ENCODE data around the gene NTSR1. TPM values are rescaled to one million over a fixed set of nuclear protein-coding genes. Genes with fewer than 3 reads are reported as not detected.

The NTSR1 gene
- total and polyA plus RNA-seq, 2 of the 13 experiments (the other 11 are each of a cell fraction or from before 2014, with no cell fraction given) = 0.09 to 0.12 TPM

GRCh38 chr20:62800314-62801259 is 92.0 kb downstream of the NTSR1 start (continued):
- no peak for TF ChIP-seq ARID4A (CRISPR knock-in tag; IDR thresholded peaks at IDR 0.05; ENCODE audit: borderline replicate concordance)
- TF ChIP-seq ZNF276 (CRISPR knock-in tag; IDR thresholded peaks at IDR 0.05; ENCODE audit: low read depth) = no peak
- TF ChIP-seq XRCC5 (optimal IDR thresholded peaks at IDR 0.05; ENCODE audit: low read length) = no peak
- TF ChIP-seq ZFX (CRISPR knock-in tag; IDR thresholded peaks at IDR 0.05; ENCODE audit: low read depth) = no peak
- no peak for TF ChIP-seq ARNT2 (CRISPR knock-in tag; IDR thresholded peaks at IDR 0.05; ENCODE audit: low read depth)
- TF ChIP-seq TFDP1 (CRISPR knock-in tag; IDR thresholded peaks at IDR 0.05; ENCODE audit: borderline replicate concordance) = no peak
- TF ChIP-seq KLF12 (CRISPR knock-in tag; IDR thresholded peaks at IDR 0.05; ENCODE audit: borderline replicate concordance) = no peak
- TF ChIP-seq ZNF572 (CRISPR knock-in tag; IDR thresholded peaks at IDR 0.05) = no peak
- TF ChIP-seq TRIM24 (CRISPR knock-in tag; IDR thresholded peaks at IDR 0.05) = no peak
- no peak for TF ChIP-seq NR3C1 (CRISPR knock-in tag; IDR thresholded peaks at IDR 0.05)
- TF ChIP-seq DNMT3B (CRISPR knock-in tag; conservative IDR thresholded peaks at IDR 0.05) = no peak
- TF ChIP-seq ADNP (CRISPR knock-in tag; IDR thresholded peaks at IDR 0.05) = no peak
- no peak for TF ChIP-seq ZNF558 (CRISPR knock-in tag; IDR thresholded peaks at IDR 0.05; ENCODE audit: borderline replicate concordance)
- TF ChIP-seq ZNF136 (CRISPR knock-in tag; IDR thresholded peaks at IDR 0.05; ENCODE audit: low read depth) = no peak
- TF ChIP-seq KDM2A (CRISPR knock-in tag; IDR thresholded peaks at IDR 0.05; ENCODE audit: borderline replicate concordance, low read depth) = no peak
- no peak for TF ChIP-seq NFYC (CRISPR knock-in tag; IDR thresholded peaks at IDR 0.05)
- TF ChIP-seq MTA1 (CRISPR knock-in tag; IDR thresholded peaks at IDR 0.05; ENCODE audit: borderline replicate concordance) = no peak
- TF ChIP-seq HNRNPL (IDR thresholded peaks at IDR 0.05; ENCODE audit: low read depth, low read length) = 0 out of 2 replicates have a peak, but pooled peaks have one; percentile 34
